Breast epithelium (tissue), 3 donors: ENCODE data around the gene DCTN2.

Experiments used
- CTCF ChIP-seq, 3 donors: fragments of 450-650 bp; IDR thresholded peaks; one replicate each; pipeline ENCODE4 v1.5.1; 2016 to 2017; ENCODE audit warnings: antibody characterized with exemption in 3 of 3, mild to moderate bottlenecking in 3 of 3, moderate library complexity in 3 of 3
- POLR2A ChIP-seq: fragments of 450-650 bp; IDR thresholded peaks from one replicate; pipeline ENCODE4 v1.6.1; 2016; ENCODE audit warnings: antibody characterized with exemption, mild to moderate bottlenecking, moderate library complexity
- POLR2AphosphoS5 ChIP-seq, 3 donors: sonication (generic); formaldehyde crosslinking; IDR thresholded peaks; one replicate each; pipeline ENCODE4 v1.6.1; 2017; ENCODE audit warnings: antibody characterized with exemption in 3 of 3

GRCh38 chr12:57515934-57516541 lies 31.0 kb downstream of the DCTN2 start:
- TF ChIP-seq CTCF (IDR thresholded peaks at IDR 0.05) (no peak), POLR2A (no peak), POLR2AphosphoS5 (IDR thresholded peaks at IDR 0.05) (peak in 1 of 3 donors; percentile 9)
